ENCODE measurements around the gene PAXX. TPM values are rescaled to one million over a fixed set of nuclear protein-coding genes. Genes with fewer than 3 reads are reported as not detected.

PAXX gene
- total RNA-seq, 1 experiment from 2014 or later: 45.7 TPM

DNA sequence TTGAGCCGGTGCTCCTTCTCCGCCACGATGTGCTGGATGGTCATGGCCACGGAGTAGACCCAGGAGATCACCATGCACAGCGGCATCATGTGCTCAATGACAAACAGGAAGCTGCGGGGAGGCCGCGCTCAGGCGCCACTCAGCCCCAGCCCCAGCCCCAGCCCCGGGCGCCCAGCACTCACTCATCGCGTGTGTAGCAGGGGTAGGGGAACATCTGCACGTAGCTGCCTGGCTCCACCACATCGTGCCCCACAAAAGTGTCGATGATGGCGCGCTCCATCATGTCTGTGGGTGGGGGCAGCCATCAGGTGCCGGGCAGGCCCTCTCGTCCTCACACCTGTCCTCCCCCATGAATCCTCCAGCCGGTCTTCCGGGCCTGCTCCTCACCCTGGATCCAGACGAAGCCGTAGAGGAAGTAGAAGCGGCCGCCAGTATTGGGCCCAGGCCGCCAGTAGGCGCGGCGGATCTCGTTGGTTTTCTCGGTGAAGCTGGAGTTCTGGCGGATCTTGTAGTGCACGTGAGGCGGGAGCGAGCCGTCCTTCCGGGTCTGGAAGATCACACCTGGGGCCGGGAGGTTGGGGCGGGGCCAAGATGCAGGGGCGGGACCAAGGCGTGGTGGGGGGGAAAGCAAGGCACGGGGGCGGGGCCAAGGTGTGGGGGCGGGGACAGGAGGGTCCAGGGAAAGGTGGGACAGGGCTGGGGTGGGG lies 25.7 kb downstream of the PAXX start:
- Histone ChIP-seq H3K36me3 (replicated peaks; ENCODE audit: control insufficient read depth, insufficient read depth, low read length) (no peaks in the 10 kb centered on the region), H3K27me3 (ENCODE audit: control insufficient read depth, insufficient read depth, low read length) (no peaks in the 10 kb centered on the region; the same call in 1 of the 2 replicates), H3K4me3 (ENCODE audit: insufficient read depth, low read depth, low read length) (no peak overlapping the region)
- DNase-seq: peak; percentile 86

DNA sequence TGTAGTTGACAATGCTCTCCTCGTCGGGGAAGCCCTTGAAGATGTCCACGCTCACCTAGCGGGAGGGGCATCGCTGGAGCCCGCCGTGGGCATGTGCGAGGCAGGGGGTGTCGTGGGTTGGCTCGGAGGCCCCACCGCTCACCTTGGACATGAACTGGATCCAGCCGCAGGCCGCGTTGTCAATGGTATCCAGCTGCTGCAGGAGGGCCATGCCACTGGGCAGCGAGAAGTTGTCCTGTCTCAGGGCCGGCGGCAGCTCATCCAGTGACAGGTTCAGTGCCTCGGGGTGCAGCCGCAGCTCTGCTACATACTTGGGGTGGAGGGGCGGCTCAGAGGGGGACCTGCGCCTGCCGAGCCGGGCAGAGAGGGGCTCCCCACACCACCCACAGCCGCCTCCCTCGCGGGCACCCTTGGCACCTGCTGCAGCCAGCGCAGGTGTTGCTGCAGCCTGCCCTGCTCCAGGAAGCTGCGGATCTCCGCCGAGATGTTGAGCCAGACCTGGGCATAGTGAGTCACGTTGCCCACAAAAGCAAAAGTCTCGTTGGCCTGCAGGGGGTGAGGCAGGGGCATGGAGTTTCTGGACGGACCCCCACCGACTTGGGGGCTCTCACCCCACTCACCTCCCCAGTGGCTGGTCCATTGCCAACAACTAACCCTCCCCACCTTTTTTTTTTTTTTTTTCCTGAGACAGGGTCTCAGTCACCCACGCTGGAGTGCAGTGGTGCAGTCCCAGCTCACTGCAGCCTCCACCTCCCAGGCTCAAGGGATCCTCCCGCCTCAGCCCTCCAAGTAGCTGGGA lies 26.7 kb downstream of the PAXX start:
- DNase-seq: no peak
- no peak overlapping the region for H3K4me3 ChIP-seq (ENCODE audit: insufficient read depth, low read depth, low read length)
- no peaks in the 10 kb centered on the region for H3K36me3 ChIP-seq (replicated peaks; ENCODE audit: control insufficient read depth, insufficient read depth, low read length)
- H3K27me3 ChIP-seq (ENCODE audit: control insufficient read depth, insufficient read depth, low read length): no peaks in the 10 kb centered on the region

DNA sequence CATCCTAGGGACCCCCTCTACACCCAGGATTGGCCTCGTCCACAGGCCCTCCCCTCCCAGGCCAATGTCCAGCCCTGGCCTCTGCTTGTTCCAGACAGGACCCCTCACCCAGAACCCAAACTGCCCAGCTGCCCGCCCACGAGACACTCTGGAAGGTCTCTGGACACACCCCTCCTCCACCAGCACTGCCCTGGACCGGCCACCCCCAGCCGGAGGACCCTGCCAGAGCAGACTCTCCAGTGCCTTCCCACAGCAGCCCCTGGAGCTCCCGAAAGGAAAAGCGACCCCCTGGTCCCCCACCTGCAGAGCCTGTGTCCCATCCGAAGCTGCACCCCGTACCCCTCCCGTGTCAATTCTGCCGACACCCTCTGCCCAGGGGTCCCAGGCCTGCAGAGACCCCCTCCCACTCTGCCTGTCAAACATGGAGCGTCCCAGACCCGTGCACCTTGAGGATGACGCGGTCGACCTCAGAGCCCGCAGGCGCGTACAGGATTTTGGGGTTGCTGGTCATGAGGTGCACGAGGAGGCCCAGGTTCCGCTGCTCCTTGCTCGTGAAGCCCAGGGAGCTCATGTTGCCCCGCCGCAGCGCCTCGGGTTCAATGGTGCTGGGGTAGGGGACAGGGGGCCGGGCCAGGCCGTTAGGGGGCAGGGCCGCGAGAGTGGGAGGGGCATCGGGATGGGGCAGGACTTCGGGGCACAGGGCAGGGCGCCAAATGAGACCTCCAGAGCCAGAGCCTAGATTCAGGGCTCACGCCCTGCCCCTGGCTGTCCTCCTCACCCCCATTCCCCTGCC lies 27.9 kb downstream of the PAXX start:
- Histone ChIP-seq H3K27me3 (ENCODE audit: control insufficient read depth, insufficient read depth, low read length) (no peaks in the 10 kb centered on the region), H3K36me3 (replicated peaks; ENCODE audit: control insufficient read depth, insufficient read depth, low read length) (no peaks in the 10 kb centered on the region), H3K4me3 (ENCODE audit: insufficient read depth, low read depth, low read length) (no peak overlapping the region)
- peak; percentile 78 for DNase-seq

DNA sequence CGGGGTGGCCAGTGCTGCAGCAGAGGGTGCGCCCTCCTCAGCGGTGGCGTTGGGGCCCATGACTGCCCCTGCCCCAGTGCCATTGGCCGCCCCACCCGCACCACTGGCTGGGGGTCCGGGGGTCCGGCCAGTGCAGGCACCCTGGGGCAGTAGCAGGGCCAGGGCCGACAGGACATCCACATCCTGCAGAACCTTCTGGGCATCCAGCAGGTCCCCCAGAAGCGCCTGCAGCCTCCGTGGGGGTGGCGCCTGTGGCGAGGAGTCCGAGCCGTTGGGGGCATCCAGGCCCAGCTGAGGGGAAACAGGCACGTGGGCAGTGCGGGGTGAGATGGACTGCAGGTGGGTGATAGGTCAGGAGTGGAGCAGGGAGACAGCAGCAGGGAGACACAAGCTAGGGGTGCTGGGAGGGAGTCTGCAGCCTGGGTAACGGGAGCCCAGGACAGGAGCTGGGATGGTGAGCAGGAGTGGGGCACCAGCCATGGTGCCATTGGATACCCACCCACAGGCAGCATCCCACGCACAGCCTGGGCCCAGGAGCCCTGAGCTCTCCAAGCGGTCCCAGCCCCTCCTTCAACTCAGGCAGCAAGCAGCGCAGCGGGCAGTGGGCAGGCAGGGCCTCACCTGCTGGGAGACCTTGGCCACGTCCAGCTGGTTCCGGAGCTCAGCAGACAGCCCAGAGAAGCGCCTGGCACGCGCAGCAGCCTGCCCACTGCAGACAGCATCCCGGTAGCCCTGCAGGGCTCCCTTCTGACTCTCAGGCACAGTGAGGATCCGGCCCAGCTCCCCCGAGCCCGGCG lies 28.7 kb downstream of the PAXX start:
- no peak overlapping the region for H3K4me3 ChIP-seq (ENCODE audit: insufficient read depth, low read depth, low read length)
- H3K27me3 ChIP-seq (ENCODE audit: control insufficient read depth, insufficient read depth, low read length): no peaks in the 10 kb centered on the region
- no peak for DNase-seq
- no peaks in the 10 kb centered on the region for H3K36me3 ChIP-seq (replicated peaks; ENCODE audit: control insufficient read depth, insufficient read depth, low read length)

DNA sequence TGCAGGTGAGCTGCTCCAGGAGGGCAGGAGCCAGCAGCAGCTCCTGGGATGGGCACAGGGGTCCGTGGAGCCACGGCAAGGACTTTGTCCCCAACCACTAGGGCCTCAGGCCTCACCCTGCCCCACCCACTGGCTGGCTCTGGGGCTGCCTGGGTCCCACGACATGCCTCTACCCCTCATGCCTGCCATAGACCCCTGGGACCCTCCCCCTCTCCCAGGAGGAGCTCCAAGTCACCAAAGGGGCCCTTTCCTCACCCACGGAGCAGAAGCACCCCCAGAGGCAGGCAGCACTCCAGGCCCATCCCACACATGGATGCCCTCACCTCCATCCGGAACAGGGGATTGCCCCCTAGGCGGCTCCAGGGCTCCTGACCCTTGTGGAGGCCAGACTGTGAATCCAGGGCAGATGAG lies 29.4 kb downstream of the PAXX start:
- Histone ChIP-seq H3K36me3 (replicated peaks; ENCODE audit: control insufficient read depth, insufficient read depth, low read length) (no peaks in the 10 kb centered on the region), H3K4me3 (ENCODE audit: insufficient read depth, low read depth, low read length) (no peak overlapping the region), H3K27me3 (ENCODE audit: control insufficient read depth, insufficient read depth, low read length) (no peaks in the 10 kb centered on the region; the same call in 1 of the 2 replicates)
- DNase-seq: no peak

DNA sequence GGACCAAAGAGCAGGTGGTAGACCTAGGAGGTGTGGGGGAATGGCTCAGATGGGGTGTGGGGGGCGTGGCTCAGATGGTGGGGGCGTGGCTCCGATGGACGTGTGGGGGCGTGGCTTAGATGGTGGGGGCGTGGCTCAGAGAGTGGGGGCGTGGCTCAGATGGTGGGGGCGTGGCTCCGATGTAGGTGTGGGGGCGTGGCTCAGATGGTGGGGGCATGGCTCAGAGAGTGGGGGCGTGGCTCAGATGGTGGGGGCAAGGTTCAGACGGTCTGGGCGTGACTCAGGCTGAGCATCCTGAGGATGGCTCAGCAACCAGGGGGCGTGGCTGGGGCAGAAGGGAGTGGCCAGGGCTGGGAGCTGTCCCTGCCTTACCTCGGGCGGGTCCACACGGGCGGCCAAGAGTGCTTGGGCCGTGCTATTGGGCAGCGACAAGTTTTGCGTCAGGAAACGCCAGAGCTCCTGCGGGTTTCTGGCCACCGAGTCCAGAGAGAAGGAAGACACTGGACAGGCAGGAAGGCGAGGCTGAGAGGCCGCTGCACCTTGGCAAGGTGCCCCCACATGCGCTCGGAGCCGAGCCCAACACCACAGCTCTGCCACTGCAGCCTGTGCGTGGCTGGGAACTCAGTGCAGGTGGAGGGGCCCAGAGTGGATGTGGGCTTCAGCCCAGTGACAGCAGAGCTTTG lies 29.9 kb downstream of the PAXX start:
- H3K27me3 ChIP-seq (ENCODE audit: control insufficient read depth, insufficient read depth, low read length): peaks cover under 1% of the 10 kb centered on the region
- H3K36me3 ChIP-seq (replicated peaks; ENCODE audit: control insufficient read depth, insufficient read depth, low read length): no peaks in the 10 kb centered on the region
- peak; percentile 98 for DNase-seq
- H3K4me3 ChIP-seq (ENCODE audit: insufficient read depth, low read depth, low read length): no peak overlapping the region

DNA sequence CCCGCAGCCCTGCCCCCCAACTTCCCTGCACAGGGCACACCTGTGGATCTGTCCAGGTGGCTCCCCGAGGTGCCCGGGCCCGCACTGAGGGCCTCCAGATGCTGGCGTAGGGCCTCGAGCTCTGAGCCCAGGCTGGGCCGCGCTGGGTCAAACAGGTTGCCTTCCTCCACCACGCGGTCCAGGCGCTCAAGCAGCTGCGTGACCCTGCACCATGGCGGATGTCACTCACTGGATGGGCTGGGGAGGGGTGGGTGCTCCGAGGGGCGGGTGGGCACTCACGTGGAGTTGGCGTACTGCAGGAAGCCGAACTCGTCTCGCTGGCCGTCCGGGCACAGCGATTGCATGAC lies 30.4 kb downstream of the PAXX start:
- Histone ChIP-seq H3K4me3 (ENCODE audit: insufficient read depth, low read depth, low read length) (no peak overlapping the region), H3K36me3 (replicated peaks; ENCODE audit: control insufficient read depth, insufficient read depth, low read length) (no peaks in the 10 kb centered on the region), H3K27me3 (ENCODE audit: control insufficient read depth, insufficient read depth, low read length) (peaks cover 6% of the 10 kb centered on the region)
- no peak for DNase-seq

DNA sequence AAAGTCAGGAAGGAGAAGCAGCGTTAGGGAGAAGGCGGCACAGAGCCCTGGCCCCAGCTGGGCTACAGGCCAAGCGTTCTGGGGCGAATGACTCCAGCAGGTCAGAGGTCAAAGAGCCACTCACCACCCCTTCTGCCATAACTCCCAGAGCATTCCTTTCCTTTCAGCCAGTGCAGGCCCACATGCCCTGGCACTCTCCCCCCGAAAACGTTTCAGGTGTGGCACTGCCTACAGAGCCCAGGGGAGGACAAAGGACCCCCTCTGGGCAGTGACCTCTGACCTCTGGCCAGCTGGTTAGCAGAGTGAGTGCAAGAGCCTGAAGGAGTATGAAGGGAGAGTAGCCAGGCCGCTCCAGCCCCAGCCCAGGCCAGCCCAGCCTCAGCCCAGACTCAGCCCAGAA lies 30.9 kb downstream of the PAXX start:
- DNase-seq: no peak
- Histone ChIP-seq H3K36me3 (replicated peaks; ENCODE audit: control insufficient read depth, insufficient read depth, low read length) (no peaks in the 10 kb centered on the region), H3K27me3 (ENCODE audit: control insufficient read depth, insufficient read depth, low read length) (peaks cover 6% of the 10 kb centered on the region), H3K4me3 (ENCODE audit: insufficient read depth, low read depth, low read length) (no peak overlapping the region)

DNA sequence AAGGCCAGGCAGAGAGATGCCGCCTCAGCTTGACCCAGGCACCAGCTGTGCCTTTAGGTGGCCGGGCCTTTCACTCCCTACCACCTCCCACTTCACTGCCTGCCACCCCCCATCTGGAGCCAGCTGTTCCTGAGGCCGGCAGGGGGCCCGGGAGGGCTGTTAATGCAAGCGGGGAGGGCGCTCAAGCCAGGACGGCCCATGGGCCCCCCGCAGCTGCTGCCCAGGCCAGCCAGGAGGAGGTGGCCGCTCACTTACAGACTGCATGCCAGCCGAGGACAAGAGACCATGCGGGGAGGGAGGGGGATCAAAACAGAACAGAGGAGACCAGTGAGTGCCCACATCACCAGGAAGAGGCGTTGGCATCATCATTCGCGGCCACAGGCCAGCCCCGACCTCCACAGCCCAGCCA lies 31.4 kb downstream of the PAXX start:
- no peaks in the 10 kb centered on the region for H3K36me3 ChIP-seq (replicated peaks; ENCODE audit: control insufficient read depth, insufficient read depth, low read length)
- peaks cover 10% of the 10 kb centered on the region for H3K27me3 ChIP-seq (ENCODE audit: control insufficient read depth, insufficient read depth, low read length)
- DNase-seq: no peak
- H3K4me3 ChIP-seq (ENCODE audit: insufficient read depth, low read depth, low read length): no peak overlapping the region

DNA sequence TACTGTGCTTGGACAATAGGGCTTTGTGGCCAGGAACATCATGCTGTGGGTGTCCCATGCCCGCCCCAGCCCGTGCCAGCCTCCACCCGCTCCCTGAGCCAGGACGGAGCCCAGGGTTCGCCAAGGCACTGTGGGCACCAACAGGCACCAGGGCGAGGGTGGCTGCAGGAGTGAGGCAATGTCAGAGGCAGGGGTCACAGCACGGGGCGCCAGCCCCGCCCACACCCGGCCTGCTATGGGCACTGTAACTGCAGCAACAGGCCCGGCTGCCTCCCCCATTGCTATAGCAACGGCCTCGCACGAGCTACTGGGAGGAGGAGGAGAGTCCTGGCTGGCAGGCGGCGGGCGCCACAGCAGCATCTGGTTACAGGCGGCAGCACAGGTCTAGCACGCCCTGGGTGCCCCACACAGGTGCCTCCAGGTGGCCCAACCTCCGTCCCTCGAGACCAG lies 33.3 kb downstream of the PAXX start:
- DNase-seq: no peak
- Histone ChIP-seq H3K4me3 (ENCODE audit: insufficient read depth, low read depth, low read length) (no peak overlapping the region), H3K36me3 (replicated peaks; ENCODE audit: control insufficient read depth, insufficient read depth, low read length) (no peaks in the 10 kb centered on the region)

DNA sequence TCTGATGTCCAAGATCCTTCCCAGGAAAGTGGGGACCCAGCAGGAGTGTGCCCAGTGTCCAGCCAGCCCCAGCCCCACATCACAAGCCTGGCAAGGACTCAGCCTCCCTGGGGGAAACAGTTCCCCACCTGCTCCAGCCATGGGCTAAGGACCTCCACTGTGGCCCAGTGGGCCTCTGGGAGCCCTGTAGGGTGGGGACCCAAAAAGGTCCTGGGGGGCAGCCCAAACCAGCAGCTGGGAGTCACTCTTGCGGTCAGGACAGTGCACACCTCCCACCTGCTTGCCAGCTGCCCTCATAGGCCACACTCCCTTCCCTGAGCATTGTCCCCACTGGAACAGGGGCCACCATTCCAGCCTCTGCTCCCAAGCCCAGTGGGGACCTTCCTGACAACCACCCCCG lies 34.2 kb downstream of the PAXX start:
- Histone ChIP-seq H3K36me3 (replicated peaks; ENCODE audit: control insufficient read depth, insufficient read depth, low read length) (no peaks in the 10 kb centered on the region), H3K27me3 (ENCODE audit: control insufficient read depth, insufficient read depth, low read length) (peaks cover 17% of the 10 kb centered on the region), H3K4me3 (ENCODE audit: insufficient read depth, low read depth, low read length) (no peak overlapping the region)
- DNase-seq: no peak

More for the DNA sequence above, 33.3 kb downstream of the PAXX start:
- peaks cover 17% of the 10 kb centered on the region for H3K27me3 ChIP-seq (ENCODE audit: control insufficient read depth, insufficient read depth, low read length)

DNA sequence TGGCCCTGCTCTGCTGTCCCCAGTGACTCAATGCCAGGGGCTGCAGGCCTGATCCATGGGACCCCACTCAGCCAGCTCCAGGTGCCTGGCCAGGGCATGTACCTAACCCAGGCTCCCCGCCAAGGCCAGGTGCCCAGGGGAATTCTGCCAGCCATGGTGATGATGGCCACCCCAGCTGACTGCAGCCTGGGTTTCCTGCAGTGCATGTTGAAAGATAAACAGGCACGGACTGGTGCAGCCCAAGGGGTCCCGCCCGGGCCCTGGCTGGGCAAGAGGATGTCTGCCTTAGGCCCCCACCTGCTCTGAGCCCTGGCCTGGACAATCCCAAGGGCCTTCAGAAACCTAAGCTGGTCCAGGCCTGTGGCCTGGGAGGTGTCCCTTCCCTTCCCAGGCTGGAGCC lies 34.6 kb downstream of the PAXX start:
- no peak for DNase-seq
- Histone ChIP-seq H3K36me3 (replicated peaks; ENCODE audit: control insufficient read depth, insufficient read depth, low read length) (no peaks in the 10 kb centered on the region), H3K27me3 (ENCODE audit: control insufficient read depth, insufficient read depth, low read length) (peaks cover 17% of the 10 kb centered on the region), H3K4me3 (ENCODE audit: insufficient read depth, low read depth, low read length) (no peak overlapping the region)

DNA sequence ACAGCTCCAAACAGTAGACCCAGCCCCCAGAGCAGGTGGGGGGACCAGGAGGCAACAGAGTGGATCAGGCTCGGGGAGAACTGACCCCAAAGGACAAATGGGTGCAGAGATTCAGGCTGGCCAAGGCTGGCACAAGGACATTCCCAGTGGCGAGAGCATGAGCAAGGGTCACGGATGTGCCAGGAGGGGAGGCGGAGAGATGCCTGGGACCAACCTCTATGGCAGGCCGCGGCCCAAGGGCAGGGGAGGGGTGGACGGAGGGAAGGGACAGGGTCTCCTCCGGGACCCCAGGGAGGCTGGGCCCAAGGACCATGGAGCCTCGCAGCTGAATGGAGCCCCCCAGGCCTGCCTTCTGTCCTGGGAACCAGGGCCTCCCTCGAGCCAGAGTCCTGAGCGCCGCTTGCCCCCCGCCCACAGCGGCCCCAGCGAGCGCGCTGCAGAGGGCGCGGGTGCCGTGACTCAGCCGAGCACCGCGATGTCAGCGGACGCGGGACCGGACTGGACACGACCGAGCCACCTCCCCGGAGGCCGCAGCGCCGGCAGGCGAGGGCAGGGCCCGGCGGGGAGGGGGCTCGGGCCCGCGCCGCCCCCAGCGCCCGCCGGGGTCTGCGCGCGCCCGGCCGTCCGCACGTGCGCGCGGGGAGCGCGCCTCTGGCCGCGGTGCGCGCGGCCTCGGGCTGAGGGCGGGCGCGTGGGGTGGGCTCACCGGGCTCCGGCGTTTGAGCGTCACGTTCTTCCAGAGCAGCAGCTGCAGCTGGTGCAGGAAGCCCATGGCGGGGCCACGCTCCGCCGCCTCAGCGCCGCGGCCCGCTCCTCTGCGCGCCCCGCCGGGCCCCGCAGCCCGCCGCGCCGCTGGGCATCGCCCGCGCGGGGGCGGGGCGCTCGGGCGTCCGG lies 35.4 kb downstream of the PAXX start, which contains the start of gene ABCA2:
Gene ABCA2, minus strand, starts transcription at position 869 of the 894 bp plus-strand sequence. Its CDS starts 97 bp downstream, at position 772.
- DNase-seq: peak; percentile 81
- Histone ChIP-seq H3K27me3 (ENCODE audit: control insufficient read depth, insufficient read depth, low read length) (peaks cover 17% of the 10 kb centered on the region), H3K4me3 (ENCODE audit: insufficient read depth, low read depth, low read length) (peak within 1 kb of the TSS; percentile 53), H3K36me3 (replicated peaks; ENCODE audit: control insufficient read depth, insufficient read depth, low read length) (no peaks in the 10 kb centered on the region)

Measured in H7 (cell line).